Measurements from ENCODE around the gene SLC35B1.

SLC35B1 gene

DNA sequence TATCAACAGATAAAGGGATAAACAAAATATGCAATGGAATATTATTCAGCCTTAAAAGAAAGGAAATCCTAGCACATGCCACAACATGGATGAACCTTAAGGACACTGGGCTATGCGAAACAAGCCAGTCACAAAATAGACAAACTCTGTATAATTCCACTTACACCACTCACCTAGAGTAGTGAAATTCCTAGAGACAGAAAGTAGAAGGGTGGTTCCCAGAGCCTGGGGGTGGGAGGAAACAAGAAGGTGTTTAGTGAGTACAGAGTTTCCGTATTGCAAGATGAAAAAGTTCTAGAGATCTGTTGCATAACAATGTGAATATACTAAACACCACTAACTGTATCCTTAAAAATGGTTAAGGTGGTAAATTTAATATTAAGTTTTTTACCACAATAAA, 39.9 kb downstream of the SLC35B1 start:
- TF ChIP-seq POLR2AphosphoS5 (IDR thresholded peaks at IDR 0.05; ENCODE audit: low read depth, low read length) = no peak
- no peak for TF ChIP-seq REST (IDR thresholded peaks at IDR 0.05; ENCODE audit: insufficient read depth in 1 of 2, low read depth in 2 of 2, low read length in 2 of 2)
- TF ChIP-seq TAF1 (IDR thresholded peaks at IDR 0.05; ENCODE audit: borderline replicate concordance, insufficient read depth, low read length) = no peak

GRCh38 chr17:49664706-49665211, 43.0 kb downstream of the SLC35B1 start:
- TF ChIP-seq TAF1 (IDR thresholded peaks at IDR 0.05; ENCODE audit: borderline replicate concordance, insufficient read depth, low read length) = no peak
- no peak for TF ChIP-seq FOXP2 (optimal IDR thresholded peaks at IDR 0.05; ENCODE audit: borderline replicate concordance, extremely low read depth, extremely low read length, insufficient read depth)
- TF ChIP-seq REST (IDR thresholded peaks at IDR 0.05; ENCODE audit: insufficient read depth in 1 of 2, low read depth in 2 of 2, low read length in 2 of 2) = no peak

DNA sequence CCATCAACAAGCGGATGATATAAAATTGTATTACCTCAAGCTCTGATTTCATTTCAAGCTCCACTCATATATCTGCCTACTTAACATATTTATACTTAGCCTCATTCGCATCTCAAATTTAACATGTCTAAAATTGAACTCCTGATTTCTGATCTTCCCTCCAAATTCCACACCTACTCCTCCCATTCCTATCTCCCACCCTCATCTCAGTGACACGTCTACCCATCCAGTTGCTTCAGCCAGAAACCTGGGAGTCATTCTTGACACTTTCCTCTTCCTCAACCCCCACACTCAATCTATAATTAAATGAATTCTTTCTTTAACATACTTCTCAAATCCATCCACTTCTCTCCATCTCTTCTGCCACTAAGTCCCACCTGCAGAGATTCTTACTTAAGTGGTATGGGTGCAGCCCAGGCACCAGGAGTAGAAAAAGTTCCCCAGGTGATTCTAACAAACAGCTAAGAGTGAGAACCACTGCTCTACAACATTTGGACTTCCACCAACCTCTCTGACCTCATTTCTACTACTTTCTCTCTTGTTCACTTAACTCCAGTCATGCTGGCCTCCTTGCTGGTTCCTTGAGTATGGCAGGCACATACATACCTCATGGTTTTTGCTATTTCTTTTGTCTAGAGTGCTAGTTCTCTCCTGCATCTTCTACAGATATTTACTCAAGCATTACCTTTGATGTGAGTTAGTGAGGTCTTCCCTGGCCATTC, 47.9 kb downstream of the SLC35B1 start:
- TF ChIP-seq FOXP2 (optimal IDR thresholded peaks at IDR 0.05; ENCODE audit: borderline replicate concordance, extremely low read depth, extremely low read length, insufficient read depth) = no peak
- TF ChIP-seq TAF1 (IDR thresholded peaks at IDR 0.05; ENCODE audit: borderline replicate concordance, insufficient read depth, low read length) = no peak
- no peak for TF ChIP-seq SIN3A (IDR thresholded peaks at IDR 0.05; ENCODE audit: borderline replicate concordance, insufficient read depth, low read length)
- TF ChIP-seq POLR2AphosphoS5 (IDR thresholded peaks at IDR 0.05; ENCODE audit: low read depth, low read length) = no peak
- TF ChIP-seq REST (IDR thresholded peaks at IDR 0.05; ENCODE audit: insufficient read depth in 1 of 2, low read depth in 2 of 2, low read length in 2 of 2) = no peak

- no peak for TF ChIP-seq FOXP2 (optimal IDR thresholded peaks at IDR 0.05; ENCODE audit: borderline replicate concordance, extremely low read depth, extremely low read length, insufficient read depth)
- no peak for TF ChIP-seq SIN3A (IDR thresholded peaks at IDR 0.05; ENCODE audit: borderline replicate concordance, insufficient read depth, low read length)
- no peak for TF ChIP-seq POLR2AphosphoS5 (IDR thresholded peaks at IDR 0.05; ENCODE audit: low read depth, low read length)
- TF ChIP-seq TAF1 (IDR thresholded peaks at IDR 0.05; ENCODE audit: borderline replicate concordance, insufficient read depth, low read length) = no peak
- TF ChIP-seq REST (IDR thresholded peaks at IDR 0.05; ENCODE audit: insufficient read depth in 1 of 2, low read depth in 2 of 2, low read length in 2 of 2) = no peak
These were observed 51.5 kb downstream of the SLC35B1 start for GRCh38 chr17:49656247-49656646.
